HepG2 (cell line): ENCODE measurements around the gene CASZ1. TPM values are rescaled to one million over a fixed set of nuclear protein-coding genes. Genes with fewer than 3 reads are reported as not detected.

Experiments used
- AHR ChIP-seq: IDR thresholded peaks from 2 replicates; pipeline ENCODE4 v1.6.1; 2018; ENCODE audit warnings: missing genetic modification reagents, missing compliant biosample characterization
- BCL6 ChIP-seq: IDR thresholded peaks from 2 replicates; pipeline ENCODE4 v1.6.1; 2016; ENCODE audit warnings: missing genetic modification reagents, missing compliant biosample characterization
- DMAP1 ChIP-seq: IDR thresholded peaks from 2 replicates; pipeline ENCODE4 v1.6.1; 2016
- MED1 ChIP-seq: sonication (generic); formaldehyde crosslinking; IDR thresholded peaks from 2 replicates; pipeline ENCODE4 v1.4.0; 2020; ENCODE audit warnings: missing genetic modification reagents
- MLXIP ChIP-seq: sonication (generic); formaldehyde crosslinking; IDR thresholded peaks from 2 replicates; pipeline ENCODE4 v1.9.0; 2021; ENCODE audit warnings: missing genetic modification reagents, borderline replicate concordance
- MYC ChIP-seq: sonication (generic); formaldehyde crosslinking; IDR thresholded peaks from 2 replicates; pipeline ENCODE4 v1.9.0; 2021; ENCODE audit warnings: missing genetic modification reagents, borderline replicate concordance
- SP140L ChIP-seq: sonication (generic); formaldehyde crosslinking; IDR thresholded peaks from 2 replicates; pipeline ENCODE4 v1.4.0; 2020; ENCODE audit warnings: missing genetic modification reagents, borderline replicate concordance
- TEF ChIP-seq: sonication (generic); formaldehyde crosslinking; IDR thresholded peaks from 2 replicates; pipeline ENCODE4 v1.5.0; 2020; ENCODE audit warnings: missing genetic modification reagents
- THAP7 ChIP-seq: sonication (generic); formaldehyde crosslinking; IDR thresholded peaks from 2 replicates; pipeline ENCODE4 v1.8.1; 2023; ENCODE audit warnings: mild to moderate bottlenecking, missing genetic modification reagents
- YY1 ChIP-seq: IDR thresholded peaks from 2 replicates; pipeline ENCODE4 v1.6.1; 2011; ENCODE audit warnings: low read length, low read depth, moderate library complexity, mild to moderate bottlenecking; ENCODE audit not compliant: insufficient read depth, insufficient replicate concordance
- ZBTB10 ChIP-seq: sonication (generic); formaldehyde crosslinking; IDR thresholded peaks from 2 replicates; pipeline ENCODE4 v1.4.0; 2020; ENCODE audit warnings: missing genetic modification reagents, borderline replicate concordance
- ZBTB2 ChIP-seq: sonication (generic); formaldehyde crosslinking; IDR thresholded peaks from 2 replicates; pipeline ENCODE4 v1.8.0; 2022; ENCODE audit warnings: low read depth, missing genetic modification reagents
- ZBTB20 ChIP-seq: sonication (generic); formaldehyde crosslinking; IDR thresholded peaks from 2 replicates; pipeline ENCODE4 v1.8.1; 2023; ENCODE audit warnings: missing genetic modification reagents, low read depth, mild to moderate bottlenecking, borderline replicate concordance
- ZFY ChIP-seq: sonication (generic); formaldehyde crosslinking; IDR thresholded peaks from 2 replicates; pipeline ENCODE4 v1.4.0; 2020; ENCODE audit warnings: missing genetic modification reagents
- ZNF569 ChIP-seq: sonication (generic); formaldehyde crosslinking; IDR thresholded peaks from 2 replicates; pipeline ENCODE4 v1.5.0; 2020; ENCODE audit warnings: mild to moderate bottlenecking, missing genetic modification reagents, moderate library complexity, borderline replicate concordance
- ZNF710 ChIP-seq: sonication (generic); formaldehyde crosslinking; IDR thresholded peaks from 2 replicates; pipeline ENCODE4 v1.5.0; 2020; ENCODE audit warnings: mild to moderate bottlenecking, missing genetic modification reagents, borderline replicate concordance
- ZSCAN25 ChIP-seq: sonication (generic); formaldehyde crosslinking; IDR thresholded peaks from 2 replicates; pipeline ENCODE4 v1.8.0; 2022; ENCODE audit warnings: mild to moderate bottlenecking, missing genetic modification reagents
- polyA plus RNA-seq, 8 experiments: library from polyadenylated mRNA; depleted of rRNA in 3 of 8; stranded (reverse) in 7 of 8; unstranded in 1 of 8; fragments of >200 nt; fragmentation: Illumina TruSeq in 4 of 8; extraction: Trizol in 4 of 8; gene quantifications; 2 replicates each; pipeline versions ENCODE4 v1.2.1 to v1.2.3, GENCODE V29; 2011 to 2016; ENCODE audit warnings: low read depth in 4 of 8, missing spikeins in 1 of 8, mixed read lengths in 1 of 8; ENCODE audit not compliant: insufficient read depth in 1 of 8
- total RNA-seq, 5 experiments: library from RNA; depleted of rRNA; stranded (reverse); fragments of >200 nt; fragmentation: Illumina TruSeq; extraction: Trizol; gene quantifications; 2 replicates each; pipeline ENCODE4 v1.2.3, GENCODE V29; 2016; ENCODE audit warnings: low read depth in 1 of 5

The CASZ1 gene
- total and polyA plus RNA-seq, 2 of the 13 experiments (the other 11 are each of a cell fraction or from before 2014, with no cell fraction given): 1.9 to 3.7 TPM

- TF ChIP-seq ZSCAN25 (CRISPR knock-in tag) (0 out of 2 replicates have a peak, but pooled peaks have one; percentile 26), ZNF569 (no peak), MED1 (CRISPR knock-in tag) (no peak), SP140L (CRISPR knock-in tag) (no peak), THAP7 (CRISPR knock-in tag) (no peak), DMAP1 (no peak), ZBTB2 (CRISPR knock-in tag) (no peak), ZNF710 (CRISPR knock-in tag) (no peak), ZBTB20 (CRISPR knock-in tag) (no peak), YY1 (no peak), MYC (CRISPR knock-in tag) (no peak; the same call in 1 of the 2 replicates), AHR (CRISPR knock-in tag) (no peak), ZFY (peak; percentile 58), TEF (CRISPR knock-in tag) (no peak), MLXIP (CRISPR knock-in tag) (no peak), ZBTB10 (CRISPR knock-in tag) (no peak), BCL6 (CRISPR knock-in tag) (no peak; the same call in 1 of the 2 replicates)
These were observed 118.7 kb downstream of the CASZ1 start (continued) for GRCh38 chr1:10677491-10678391.
